ENCODE results near the gene IL17C.
"Not testable (repeated sequence)": the region's sequence is repeated elsewhere in the genome, so short reads cannot be mapped to it uniquely, and the experiment has no call there.

IL17C gene

GRCh38 chr16:88638323-88639230 lies at the start of gene IL17C:
Gene IL17C, plus strand, starts transcription at chr16:88638572. Its CDS starts 70 bp downstream, at chr16:88638642.
- DNase-seq (ENCODE audit: low read depth) = no peak

- DNase-seq (ENCODE audit: low read depth) = no peak
Measured at GRCh38 chr16:88588754-88589153, 49.6 kb upstream of the IL17C start.

- no peak for DNase-seq (ENCODE audit: low read depth)
Measured at GRCh38 chr16:88589441-88589840, 48.9 kb upstream of the IL17C start.

GRCh38 chr16:88591577-88592021 lies 46.8 kb upstream of the IL17C start:
- no peak for DNase-seq (ENCODE audit: low read depth)

- no peak for DNase-seq (ENCODE audit: low read depth)
Measured at GRCh38 chr16:88593061-88593460, 45.3 kb upstream of the IL17C start.

GRCh38 chr16:88593489-88593888 lies 44.9 kb upstream of the IL17C start:
- no peak for DNase-seq (ENCODE audit: low read depth)

- DNase-seq (ENCODE audit: low read depth) = no peak
Measured at GRCh38 chr16:88593910-88594309, 44.5 kb upstream of the IL17C start.

- no peak for DNase-seq (ENCODE audit: low read depth)
Measured at GRCh38 chr16:88595101-88595500, 43.3 kb upstream of the IL17C start.

GRCh38 chr16:88595921-88596320 lies 42.5 kb upstream of the IL17C start:
- DNase-seq (ENCODE audit: low read depth) = no peak

GRCh38 chr16:88596483-88596882 lies 41.9 kb upstream of the IL17C start:
- no peak for DNase-seq (ENCODE audit: low read depth)

- DNase-seq (ENCODE audit: low read depth) = no peak
Measured at GRCh38 chr16:88597856-88598491, 40.4 kb upstream of the IL17C start.

- DNase-seq (ENCODE audit: low read depth) = no peak
Measured at GRCh38 chr16:88599092-88599733, 39.2 kb upstream of the IL17C start.

GRCh38 chr16:88599825-88600538 lies 38.4 kb upstream of the IL17C start:
- DNase-seq (ENCODE audit: low read depth) = no peak

GRCh38 chr16:88600539-88600896 lies 37.9 kb upstream of the IL17C start:
- no peak for DNase-seq (ENCODE audit: low read depth)

GRCh38 chr16:88601313-88602036 lies 36.9 kb upstream of the IL17C start:
- DNase-seq (ENCODE audit: low read depth) = no peak

- DNase-seq (ENCODE audit: low read depth) = no peak
Measured at GRCh38 chr16:88602091-88602490, 36.3 kb upstream of the IL17C start.

GRCh38 chr16:88605186-88606147 lies 32.9 kb upstream of the IL17C start:
- DNase-seq (ENCODE audit: low read depth) = no peak

- no peak for DNase-seq (ENCODE audit: low read depth)
Measured at GRCh38 chr16:88606148-88606757, 32.1 kb upstream of the IL17C start.

GRCh38 chr16:88608076-88608475 lies 30.3 kb upstream of the IL17C start:
- DNase-seq (ENCODE audit: low read depth) = no peak

GRCh38 chr16:88609426-88609825 lies 28.9 kb upstream of the IL17C start:
- not testable (repeated sequence) for DNase-seq (ENCODE audit: low read depth)

All from activated T-helper 1 cell treated with Interleukin-2 at 50 U/mL for 16 hours (primary cell).